GM13976 (cell line): ENCODE measurements around the gene GINS3.
"Not testable (repeated sequence)": the region's sequence is repeated elsewhere in the genome, so short reads cannot be mapped to it uniquely, and the experiment has no call there.

ENCODE experiments used
- DNase-seq: peaks from one replicate; pipeline ENCODE4 v3.0.0; 2012; ENCODE audit warnings: low spot score
- in situ Hi-C: fragments of 300-500 bp; cut with MboI; formaldehyde crosslinking; loops from one replicate; pipeline ENCODE4 v1.12.0; 2022; ENCODE audit warnings: low sequenced_read_pairs, mixed read lengths, inconsistent platforms; ENCODE audit not compliant: unreplicated experiment
- TF ChIP-seq, protein P1 (sequence below): IDR thresholded peaks from 2 replicates; pipeline ENCODE4 v1.5.1; 2012; ENCODE audit warnings: borderline replicate concordance, mild to moderate bottlenecking; ENCODE audit not compliant: insufficient read depth; ENCODE audit errors: extremely low read depth, missing control alignments, control extremely low read depth

The GINS3 gene

DNA sequence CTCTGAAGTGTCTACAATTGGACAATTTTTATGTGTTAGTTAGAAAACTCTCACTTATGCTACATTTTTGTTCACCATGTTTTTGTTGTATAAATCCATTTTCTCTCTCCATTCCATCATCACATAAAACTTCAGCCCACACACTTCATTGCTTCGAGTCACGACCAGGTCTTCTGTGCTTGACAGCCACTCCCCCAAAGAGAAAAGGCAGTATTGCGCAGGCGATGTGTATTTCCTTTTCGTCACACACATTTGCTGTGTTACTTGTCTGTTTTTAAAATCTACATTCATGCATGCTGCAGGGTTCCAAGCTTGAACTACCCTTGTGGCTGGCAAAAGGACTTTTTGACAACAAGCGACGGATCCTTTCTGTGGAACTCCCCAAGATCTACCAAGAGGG lies 10.5 kb downstream of the GINS3 start:
- in situ Hi-C loops = no loop called here
- DNase-seq = no peak
- TF ChIP-seq, protein P1, sequence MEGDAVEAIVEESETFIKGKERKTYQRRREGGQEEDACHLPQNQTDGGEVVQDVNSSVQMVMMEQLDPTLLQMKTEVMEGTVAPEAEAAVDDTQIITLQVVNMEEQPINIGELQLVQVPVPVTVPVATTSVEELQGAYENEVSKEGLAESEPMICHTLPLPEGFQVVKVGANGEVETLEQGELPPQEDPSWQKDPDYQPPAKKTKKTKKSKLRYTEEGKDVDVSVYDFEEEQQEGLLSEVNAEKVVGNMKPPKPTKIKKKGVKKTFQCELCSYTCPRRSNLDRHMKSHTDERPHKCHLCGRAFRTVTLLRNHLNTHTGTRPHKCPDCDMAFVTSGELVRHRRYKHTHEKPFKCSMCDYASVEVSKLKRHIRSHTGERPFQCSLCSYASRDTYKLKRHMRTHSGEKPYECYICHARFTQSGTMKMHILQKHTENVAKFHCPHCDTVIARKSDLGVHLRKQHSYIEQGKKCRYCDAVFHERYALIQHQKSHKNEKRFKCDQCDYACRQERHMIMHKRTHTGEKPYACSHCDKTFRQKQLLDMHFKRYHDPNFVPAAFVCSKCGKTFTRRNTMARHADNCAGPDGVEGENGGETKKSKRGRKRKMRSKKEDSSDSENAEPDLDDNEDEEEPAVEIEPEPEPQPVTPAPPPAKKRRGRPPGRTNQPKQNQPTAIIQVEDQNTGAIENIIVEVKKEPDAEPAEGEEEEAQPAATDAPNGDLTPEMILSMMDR = no peak

DNA sequence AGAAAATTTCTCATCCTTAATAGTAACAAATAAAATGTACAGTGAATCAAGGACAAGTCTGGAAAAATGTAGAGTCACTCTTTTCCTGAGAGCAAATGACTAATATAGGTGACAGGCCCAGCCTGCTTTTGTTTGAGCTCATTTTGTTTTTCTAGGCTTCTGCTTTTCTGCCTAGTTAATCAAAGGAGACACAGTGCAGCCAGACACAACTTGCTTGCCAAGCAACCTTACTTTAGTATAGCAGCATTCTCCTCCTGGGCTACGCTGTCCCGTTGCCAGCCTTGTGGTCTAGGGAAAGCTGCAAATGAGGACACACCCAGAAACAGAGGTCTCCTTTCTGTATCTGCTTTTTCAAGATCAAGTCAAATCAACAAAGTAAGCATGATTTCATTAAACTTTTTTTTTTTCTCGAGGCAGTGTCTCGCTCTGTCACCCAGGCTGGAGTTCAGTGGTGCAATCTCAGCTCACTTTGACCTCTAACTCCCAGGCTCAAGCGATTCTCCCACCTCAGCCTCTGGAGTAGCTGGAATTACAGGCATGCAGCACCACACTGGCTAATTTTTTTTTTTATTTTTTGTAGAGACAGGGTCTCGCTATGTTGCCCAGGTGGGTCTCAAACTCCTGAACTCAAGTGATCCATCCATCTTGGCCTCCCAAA lies 17.2 kb downstream of the GINS3 start:
- DNase-seq = no peak
- TF ChIP-seq, protein P1 = no peak
- in situ Hi-C loops = no loop called here

DNA sequence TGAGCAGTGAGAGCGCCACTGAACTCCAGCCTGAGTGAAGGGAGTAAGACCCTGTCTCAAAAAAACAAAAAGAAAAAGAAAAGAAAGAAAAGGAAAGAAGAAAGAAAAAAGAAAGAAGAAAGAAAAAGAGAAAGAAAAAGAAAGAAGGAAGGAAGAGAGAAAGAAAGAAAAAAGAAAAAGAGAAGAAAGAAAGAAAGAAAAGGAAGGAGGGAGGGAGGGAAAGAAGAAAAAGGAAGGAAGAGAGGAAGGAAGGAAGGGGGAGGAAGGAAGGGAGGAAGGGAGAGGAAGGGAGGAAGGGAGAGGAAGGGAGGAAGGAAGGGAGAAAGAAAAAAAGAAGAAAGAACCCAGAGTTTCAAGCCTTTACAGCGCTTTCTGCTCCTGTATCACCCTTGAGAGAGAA lies 19.1 kb downstream of the GINS3 start:
- DNase-seq = no peak
- in situ Hi-C loops = no loop called here
- TF ChIP-seq, protein P1 = no peak

DNA sequence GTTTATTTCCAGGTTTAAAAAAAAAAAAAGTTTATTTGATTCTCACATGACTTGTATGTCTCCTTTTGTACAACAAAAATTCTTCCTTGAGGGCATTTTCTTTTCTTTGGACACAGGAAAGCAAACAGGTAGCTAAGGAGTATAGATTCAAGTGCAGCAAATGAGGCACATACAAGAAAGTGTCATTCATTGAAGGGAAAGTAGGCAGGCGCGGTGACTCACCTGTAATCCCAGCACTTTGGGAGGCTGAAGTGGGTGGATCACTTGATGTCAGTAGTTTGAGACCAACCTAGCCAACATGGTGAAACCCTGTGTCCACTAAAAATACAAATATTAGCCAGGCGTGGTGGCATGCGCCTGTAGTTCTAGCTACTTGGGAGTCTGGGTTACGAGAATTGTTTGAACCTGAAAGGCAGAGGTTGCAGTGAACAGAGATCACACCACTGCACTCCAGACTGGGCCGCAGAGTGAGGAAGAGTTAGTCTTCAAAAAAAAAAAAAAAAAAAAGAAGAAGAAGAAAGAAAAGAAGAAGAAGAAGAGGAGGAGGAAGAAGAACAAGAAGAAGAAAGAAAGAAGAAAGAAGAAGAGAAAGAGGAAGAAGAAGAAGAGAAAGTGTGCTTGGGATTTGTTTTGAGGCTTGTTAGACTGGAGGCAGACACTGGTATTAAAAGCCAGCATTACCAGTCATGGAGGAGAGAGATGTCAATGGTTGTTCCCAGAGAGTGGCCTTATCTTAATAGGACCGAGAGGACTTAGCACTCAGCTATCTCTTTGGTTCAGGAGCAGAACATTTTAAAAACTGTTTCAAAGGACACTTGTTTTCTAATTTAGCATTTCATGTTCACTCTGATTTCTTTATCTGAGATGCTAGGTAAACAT lies 19.7 kb downstream of the GINS3 start:
- TF ChIP-seq, protein P1 = no peak
- DNase-seq = no peak
- in situ Hi-C loops = no loop called here

DNA sequence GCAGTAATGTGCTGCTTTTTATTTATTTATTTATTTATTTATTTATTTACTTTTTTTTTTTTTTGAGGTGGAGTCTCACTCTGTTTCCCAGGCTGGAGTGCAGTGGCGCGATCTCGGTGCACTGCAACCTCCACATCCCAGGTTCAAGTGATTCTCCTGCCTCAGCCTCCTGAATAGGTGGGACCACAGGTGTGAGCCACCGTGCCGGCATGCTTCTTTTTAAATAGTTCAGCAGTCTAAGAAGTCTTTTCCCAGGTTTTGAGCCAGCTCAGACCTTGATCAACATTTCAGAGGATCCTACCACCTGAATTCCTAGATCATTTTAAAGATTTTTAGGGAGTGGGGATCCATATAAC lies 20.3 kb downstream of the GINS3 start:
- DNase-seq, in situ Hi-C loops: not testable (repeated sequence)

DNA sequence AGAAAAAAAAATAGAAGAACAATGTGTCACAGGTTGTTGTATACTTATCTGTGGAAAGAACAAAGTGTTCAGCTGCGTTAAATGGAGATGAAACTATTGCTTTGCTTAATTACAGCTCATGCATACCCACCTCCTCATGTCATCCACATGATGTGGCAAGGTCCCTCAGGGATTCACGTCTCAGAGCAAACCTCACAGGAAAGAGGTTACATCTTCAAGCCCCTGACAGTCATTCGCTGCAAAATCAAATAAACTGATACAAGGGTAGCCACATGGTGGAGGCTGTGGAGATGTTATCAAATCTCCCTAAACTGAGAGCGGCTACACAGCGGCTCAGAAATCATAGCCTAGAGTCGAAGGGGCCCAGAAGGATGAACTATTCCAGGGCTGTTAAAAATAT lies 21.1 kb downstream of the GINS3 start:
- TF ChIP-seq, protein P1 = no peak
- in situ Hi-C loops = no loop called here
- no peak for DNase-seq

DNA sequence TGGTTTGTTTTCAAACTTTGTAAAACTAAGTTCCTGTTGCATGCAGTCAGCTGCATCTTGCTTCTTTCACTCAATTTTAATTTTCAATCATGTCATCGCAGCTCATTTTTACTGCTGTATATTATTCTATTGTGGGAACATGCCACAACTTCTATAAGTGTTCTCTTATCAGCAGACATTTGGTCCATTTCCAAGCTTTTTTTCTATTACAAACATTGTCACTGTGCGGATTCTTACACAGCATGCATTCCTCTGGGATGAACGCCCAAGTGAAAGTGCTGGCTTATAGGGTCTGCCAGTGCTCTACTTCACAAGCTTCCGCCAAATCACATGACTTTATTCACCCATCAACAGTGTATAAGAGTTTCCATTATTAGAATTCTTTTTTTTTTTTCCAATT lies 22.7 kb downstream of the GINS3 start:
- in situ Hi-C loops = no loop called here
- TF ChIP-seq, protein P1 = no peak
- DNase-seq = no peak

DNA sequence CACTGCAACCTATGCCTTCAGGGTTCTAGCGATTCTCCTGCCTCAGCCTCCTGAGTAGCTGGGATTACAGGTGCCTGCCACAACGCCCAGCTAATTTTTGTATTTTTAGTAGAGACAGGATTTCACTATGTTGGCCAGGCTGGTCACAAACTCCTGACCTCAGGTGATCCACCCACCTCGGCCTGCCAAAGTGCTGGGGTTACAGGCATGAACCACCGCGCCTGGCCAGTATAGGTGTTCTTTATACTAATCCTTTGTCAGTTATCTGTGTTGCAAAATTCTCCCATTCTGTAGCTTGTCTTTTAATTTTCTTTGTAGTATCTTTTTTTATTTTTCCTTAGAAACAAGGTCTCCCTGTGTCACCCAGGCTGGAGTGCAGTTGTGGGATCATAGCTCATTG lies 23.7 kb downstream of the GINS3 start:
- in situ Hi-C loops, DNase-seq: not testable (repeated sequence)
